HL-60 (cell line): ENCODE measurements around the gene FGFR3.

Experiments
- DNase-seq, 2 experiments: peaks; one replicate each; pipeline ENCODE4 v3.0.0-alpha.2; 2010 to 2020; ENCODE audit warnings: low read depth in 1 of 2, low spot score in 1 of 2
- H3K27ac ChIP-seq: fragments of 250-450 bp; sonication (Bioruptor Pico); replicated peaks from 2 replicates; pipeline ENCODE4 v1.5.1; 2020; ENCODE audit warnings: mild to moderate bottlenecking, moderate library complexity
- H3K27me3 ChIP-seq: fragments of 250-450 bp; sonication (Bioruptor Pico); 2 replicates; pipeline ENCODE4 v1.5.1; 2021; ENCODE audit warnings: mild to moderate bottlenecking, moderate library complexity; ENCODE audit not compliant: insufficient read depth, poor library complexity, severe bottlenecking
- H3K4me3 ChIP-seq: replicated peaks from 2 replicates; pipeline ENCODE4 v1.5.1; 2011; ENCODE audit warnings: mild to moderate bottlenecking, control low read depth, low read length; ENCODE audit not compliant: insufficient read depth
- CTCF ChIP-seq: IDR thresholded peaks from one replicate; pipeline ENCODE4 v1.5.1; 2011; ENCODE audit warnings: low read length, control low read depth, inconsistent platforms; ENCODE audit not compliant: insufficient read depth
- GABPA ChIP-seq: IDR thresholded peaks from 2 replicates; pipeline ENCODE4 v1.6.1; 2012; ENCODE audit warnings: low read depth
- POLR2AphosphoS5 ChIP-seq: IDR thresholded peaks from 2 replicates; pipeline ENCODE4 v1.6.1; 2012; ENCODE audit warnings: low read depth
- REST ChIP-seq: IDR thresholded peaks from 2 replicates; pipeline ENCODE4 v1.6.1; 2012; ENCODE audit warnings: low read depth; ENCODE audit not compliant: insufficient replicate concordance
- SPI1 ChIP-seq: IDR thresholded peaks from 2 replicates; pipeline ENCODE4 v1.6.1; 2012; ENCODE audit warnings: low read depth, mild to moderate bottlenecking, borderline replicate concordance

The FGFR3 gene

GRCh38 chr4:1823545-1823932 is 30.4 kb downstream of the FGFR3 start:
- no peaks in the 10 kb centered on the region for H3K27me3 ChIP-seq
- TF ChIP-seq REST (no peak), GABPA (no peak), POLR2AphosphoS5 (no peak), CTCF (no peak), SPI1 (no peak)
- no peak for DNase-seq
- no peak overlapping the region for H3K27ac ChIP-seq
- H3K4me3 ChIP-seq: no peak overlapping the region

GRCh38 chr4:1824746-1825145 is 31.7 kb downstream of the FGFR3 start:
- TF ChIP-seq REST: no peak
- no peak for TF ChIP-seq CTCF
- no peak for TF ChIP-seq SPI1
- TF ChIP-seq GABPA: no peak
- TF ChIP-seq POLR2AphosphoS5: no peak
- DNase-seq: no peak
- Histone ChIP-seq H3K27ac (no peak overlapping the region), H3K4me3 (no peak overlapping the region), H3K27me3 (no peaks in the 10 kb centered on the region)

- DNase-seq: no peak
- no peak overlapping the region for H3K4me3 ChIP-seq
- H3K27ac ChIP-seq: no peak overlapping the region
- no peaks in the 10 kb centered on the region for H3K27me3 ChIP-seq
- TF ChIP-seq SPI1: no peak
- TF ChIP-seq REST: no peak
- TF ChIP-seq CTCF: no peak
- TF ChIP-seq GABPA: no peak
- no peak for TF ChIP-seq POLR2AphosphoS5
Observed at GRCh38 chr4:1825326-1825725, 32.2 kb downstream of the FGFR3 start.
